SK-N-MC (cell line): Measurements from ENCODE around the gene ZDHHC16.
"Not testable (repeated sequence)": the region's sequence is repeated elsewhere in the genome, so short reads cannot be mapped to it uniquely, and the experiment has no call there.

Source experiments
- DNase-seq: peaks from one replicate; pipeline ENCODE4 v3.0.0-alpha.2; 2011; ENCODE audit warnings: low read depth, low spot score
- H3K27ac ChIP-seq: fragments of 200-600 bp; sonication (generic); 2 replicates; pipeline ENCODE4 v1.5.1; 2016; ENCODE audit warnings: mixed run types
- H3K36me3 ChIP-seq: fragments of 200-600 bp; sonication (generic); 2 replicates; pipeline ENCODE4 v1.6.1; 2017; ENCODE audit warnings: antibody characterized with exemption, low read length, mixed read lengths; ENCODE audit not compliant: insufficient read depth
- H3K4me3 ChIP-seq: fragments of 200-600 bp; sonication (generic); 2 replicates; pipeline ENCODE4 v1.5.1; 2016
- H3K9ac ChIP-seq: fragments of 200-600 bp; sonication (generic); 2 replicates; pipeline ENCODE4 v1.8.0; 2017; ENCODE audit warnings: mixed run types, mixed read lengths; ENCODE audit not compliant: insufficient read length
- H3K9me3 ChIP-seq: fragments of 200-600 bp; sonication (generic); 2 replicates; pipeline ENCODE4 v1.6.1; 2017; ENCODE audit warnings: low read depth, mild to moderate bottlenecking, antibody characterized with exemption, low read length, moderate library complexity, mixed read lengths
- EZH2 ChIP-seq: fragments of 200-600 bp; sonication (generic); IDR thresholded peaks from one replicate; pipeline ENCODE4 v1.6.1; 2017; ENCODE audit warnings: antibody characterized with exemption
- FOXP2 ChIP-seq: optimal IDR thresholded peaks from 2 replicates; pipeline ENCODE3; 2011; ENCODE audit warnings: mild to moderate bottlenecking, moderate library complexity; ENCODE audit not compliant: insufficient read depth; ENCODE audit errors: extremely low read length, control extremely low read depth
- POLR2AphosphoS5 ChIP-seq: IDR thresholded peaks from 2 replicates; pipeline ENCODE4 v1.6.1; 2012; ENCODE audit warnings: mild to moderate bottlenecking, low read depth, low read length, borderline replicate concordance

Gene ZDHHC16

GRCh38 chr10:97445722-97446639, at the start of gene ZDHHC16, which contains the start of gene EXOSC1:
TSS of gene ZDHHC16 (plus strand) at chr10:97446175. CDS start at chr10:97451676, 5,501 bp downstream.
TSS of gene EXOSC1 (minus strand) at chr10:97446006. CDS start at chr10:97445985, 21 bp downstream.
- DNase-seq: peak; percentile 57
- Histone ChIP-seq H3K4me3 (peak within 1 kb of the TSS; percentile 88), H3K9me3 (no peaks in the 10 kb centered on the region), H3K36me3 (no peaks in the 10 kb centered on the region; the same call in 1 of the 2 replicates), H3K27ac (no peak within 1 kb of the TSS), H3K9ac (peak within 1 kb of the TSS; percentile 77)
- TF ChIP-seq FOXP2: no peak
- peak; percentile 70 for TF ChIP-seq POLR2AphosphoS5

GRCh38 chr10:97399843-97400545, 46.0 kb upstream of the ZDHHC16 start:
- H3K36me3 ChIP-seq: peaks cover 6% of the 10 kb centered on the region; the same call in 1 of the 2 replicates
- no peak for TF ChIP-seq FOXP2
- H3K4me3 ChIP-seq: peak overlapping the region; percentile 87
- peak overlapping the region; percentile 78 for H3K9ac ChIP-seq
- DNase-seq: no peak
- H3K27ac ChIP-seq: no peak overlapping the region
- no peaks in the 10 kb centered on the region for H3K9me3 ChIP-seq

- TF ChIP-seq EZH2 (no peak), FOXP2 (no peak), POLR2AphosphoS5 (peak; percentile 66; the same call in 1 of the 2 replicates)
- H3K9ac ChIP-seq: peak within 1 kb of the TSS; percentile 78
These were observed 45.1 kb upstream of the ZDHHC16 start, which contains the start of gene RRP12 for GRCh38 chr10:97400665-97401454. TSS of gene RRP12 (minus strand) at chr10:97401340. CDS start at chr10:97401231, 109 bp downstream.

GRCh38 chr10:97401455-97401919, 44.5 kb upstream of the ZDHHC16 start:
- Histone ChIP-seq H3K36me3 (peaks cover under 1% of the 10 kb centered on the region; the same call in 1 of the 2 replicates), H3K27ac (no peak overlapping the region), H3K9me3 (no peaks in the 10 kb centered on the region), H3K9ac (no peak overlapping the region), H3K4me3 (peak overlapping the region; percentile 87)
- DNase-seq: no peak
- TF ChIP-seq EZH2: no peak
- TF ChIP-seq POLR2AphosphoS5: no peak
- no peak for TF ChIP-seq FOXP2

More at GRCh38 chr10:97400665-97401454, 45.1 kb upstream of the ZDHHC16 start, which contains the start of gene RRP12:
- Histone ChIP-seq H3K9me3 (no peaks in the 10 kb centered on the region), H3K27ac (no peak within 1 kb of the TSS), H3K4me3 (peak within 1 kb of the TSS; percentile 87), H3K36me3 (peaks cover 6% of the 10 kb centered on the region; the same call in 1 of the 2 replicates)
- DNase-seq: peak; percentile 60

GRCh38 chr10:97404044-97404443, 41.9 kb upstream of the ZDHHC16 start:
- no peak for TF ChIP-seq FOXP2
- TF ChIP-seq EZH2: no peak
- no peak for TF ChIP-seq POLR2AphosphoS5
- H3K9ac ChIP-seq: no peak overlapping the region
- no peak for DNase-seq
- H3K36me3 ChIP-seq: no peaks in the 10 kb centered on the region
- no peak overlapping the region for H3K4me3 ChIP-seq
- no peaks in the 10 kb centered on the region for H3K9me3 ChIP-seq
- H3K27ac ChIP-seq: no peak overlapping the region

- no peak for DNase-seq
- no peak overlapping the region for H3K4me3 ChIP-seq
- no peaks in the 10 kb centered on the region for H3K9me3 ChIP-seq
- H3K36me3 ChIP-seq: no peaks in the 10 kb centered on the region
- TF ChIP-seq FOXP2 (no peak), POLR2AphosphoS5 (no peak), EZH2 (no peak)
- no peak overlapping the region for H3K9ac ChIP-seq
- H3K27ac ChIP-seq: no peak overlapping the region
These were observed 39.9 kb upstream of the ZDHHC16 start for GRCh38 chr10:97406064-97406463.

GRCh38 chr10:97406483-97406882, 39.5 kb upstream of the ZDHHC16 start:
- not testable (repeated sequence) for DNase-seq, H3K27ac ChIP-seq, H3K36me3 ChIP-seq, H3K9ac ChIP-seq, H3K4me3 ChIP-seq, H3K9me3 ChIP-seq
